ENCODE results near the gene NCKAP5.

GRCh38 chr2:133599211-133599803, 31.0 kb upstream of the NCKAP5 start:
- TF ChIP-seq CTCF (IDR thresholded peaks at IDR 0.05): no peak
- no peak for TF ChIP-seq POLR2A (IDR thresholded peaks at IDR 0.05)

Measured in ovary (tissue), 3 donors.